NT2/D1 (cell line): ENCODE results near the gene PDIA6.

Experiments
- YY1 ChIP-seq: IDR thresholded peaks from 2 replicates; pipeline ENCODE4 v1.6.1; 2011; ENCODE audit not compliant: insufficient read length, insufficient read depth
- ZNF274 ChIP-seq: IDR thresholded peaks from 2 replicates; pipeline ENCODE4 v1.6.1; 2011; ENCODE audit warnings: mild to moderate bottlenecking, low read depth, low read length

- TF ChIP-seq ZNF274, result no peak
- TF ChIP-seq YY1, result no peak
These were observed 44.5 kb downstream of the PDIA6 start for GRCh38 chr2:10768063-10768507.
